IMR-90 (cell line): ENCODE data around the gene HSP90AB1. TPM values are rescaled to one million over a fixed set of nuclear protein-coding genes. Genes with fewer than 3 reads are reported as not detected.

ENCODE experiments used
- ATAC-seq: fragments of 200-7000 bp; cut with Tn5 transposase; 2 replicates; pipeline ENCODE4 v1.9.1; 2020; ENCODE audit warnings: low read depth, mild to moderate bottlenecking, moderate library complexity
- BruUV-seq: library from RNA; stranded (reverse); fragments of 400-500 nt; replicated peaks from 2 replicates; lab custom pipeline; 2021; lab: Mats Ljungman, UMichigan
- CTCF ChIA-PET: fragments of 300-600 bp; formaldehyde crosslinking; extraction: SDS; loops from one replicate; lab custom pipeline; 2021; ENCODE audit warnings: antibody characterized with exemption; lab: Yijun Ruan, JAX
- POLR2A ChIA-PET: fragments of 300-600 bp; sonication (Branson Sonifier 250); formaldehyde crosslinking; loops from one replicate; lab custom pipeline; 2022; ENCODE audit warnings: antibody characterized with exemption; ENCODE audit not compliant: unreplicated experiment; lab: Charles Lee
- DNase-seq: peaks from one replicate; pipeline ENCODE4 v3.0.0; 2013
- H2AFZ ChIP-seq: replicated peaks from 2 replicates; pipeline ENCODE3; 2013; ENCODE audit warnings: low read length, mild to moderate bottlenecking; ENCODE audit not compliant: poor library complexity
- H2AK5ac ChIP-seq: 2 replicates; pipeline ENCODE4 v1.6.1; 2013; ENCODE audit warnings: low read depth, low read length, inconsistent platforms
- H2AK9ac ChIP-seq: replicated peaks from 2 replicates; pipeline ENCODE3; 2013; ENCODE audit warnings: mild to moderate bottlenecking, low read depth, low read length, moderate library complexity; ENCODE audit not compliant: poor library complexity
- H2BK120ac ChIP-seq: 2 replicates; pipeline ENCODE4 v1.6.1; 2013; ENCODE audit warnings: low read depth, low read length, inconsistent platforms
- H2BK15ac ChIP-seq: 3 replicates; pipeline ENCODE4 v1.6.1; 2013; ENCODE audit warnings: low read depth, low read length, inconsistent platforms
- H2BK20ac ChIP-seq: 2 replicates; pipeline ENCODE4 v1.6.1; 2013; ENCODE audit warnings: low read depth, mild to moderate bottlenecking, inconsistent platforms, low read length, moderate library complexity
- H2BK5ac ChIP-seq: 2 replicates; pipeline ENCODE4 v1.6.1; 2013; ENCODE audit warnings: mild to moderate bottlenecking, low read depth, low read length, inconsistent platforms; ENCODE audit not compliant: poor library complexity, severe bottlenecking
- H3K14ac ChIP-seq: replicated peaks from 2 replicates; pipeline ENCODE4 v1.6.1; 2013; ENCODE audit warnings: low read depth, low read length, inconsistent platforms
- H3K18ac ChIP-seq: 2 replicates; pipeline ENCODE4 v1.6.1; 2013; ENCODE audit warnings: low read depth, low read length, control low read depth
- H3K23ac ChIP-seq: 2 replicates; pipeline ENCODE4 v1.6.1; 2013; ENCODE audit warnings: low read depth, low read length, inconsistent platforms
- H3K27ac ChIP-seq: 2 replicates; pipeline ENCODE4 v1.5.1; 2013; ENCODE audit warnings: mild to moderate bottlenecking, control low read depth, low read length; ENCODE audit not compliant: insufficient read depth
- H3K27me3 ChIP-seq: 2 replicates; pipeline ENCODE4 v1.6.1; 2013; ENCODE audit warnings: low read length; ENCODE audit not compliant: control insufficient read depth, insufficient read depth
- H3K36me3 ChIP-seq: 2 replicates; pipeline ENCODE4 v1.6.1; 2013; ENCODE audit warnings: low read length, mixed read lengths; ENCODE audit not compliant: control insufficient read depth, insufficient read depth
- H3K4ac ChIP-seq: 2 replicates; pipeline ENCODE4 v1.6.1; 2013; ENCODE audit warnings: low read depth, low read length, inconsistent platforms
- H3K4me1 ChIP-seq: 2 replicates; pipeline ENCODE4 v1.6.1; 2013; ENCODE audit warnings: low read length, mixed read lengths; ENCODE audit not compliant: control insufficient read depth, insufficient read depth
- H3K4me2 ChIP-seq: 2 replicates; pipeline ENCODE4 v1.6.1; 2013; ENCODE audit warnings: low read depth, mild to moderate bottlenecking, control low read depth, low read length, moderate library complexity
- H3K4me3 ChIP-seq: 2 replicates; pipeline ENCODE4 v1.5.1; 2013; ENCODE audit warnings: low read depth, mild to moderate bottlenecking, control low read depth, low read length, moderate library complexity; ENCODE audit not compliant: insufficient read depth
- H3K56ac ChIP-seq: 2 replicates; pipeline ENCODE4 v1.6.1; 2013; ENCODE audit warnings: low read length, inconsistent platforms; ENCODE audit not compliant: insufficient read depth; ENCODE audit errors: extremely low read depth
- H3K79me1 ChIP-seq, 2 experiments: 2 replicates each; pipeline ENCODE4 v1.6.1; 2013; ENCODE audit warnings: low read length in 2 of 2, inconsistent platforms in 1 of 2, low read depth in 1 of 2
- H3K9ac ChIP-seq: 2 replicates; pipeline ENCODE4 v1.6.1; 2013; ENCODE audit warnings: low read depth, low read length, control low read depth
- H3K9me1 ChIP-seq: 2 replicates; pipeline ENCODE4 v1.6.1; 2013; ENCODE audit warnings: low read length, inconsistent platforms; ENCODE audit not compliant: insufficient read depth
- H3K9me3 ChIP-seq: 2 replicates; pipeline ENCODE4 v1.6.1; 2013; ENCODE audit warnings: low read length; ENCODE audit not compliant: control insufficient read depth, insufficient read depth
- H4K20me1 ChIP-seq: 2 replicates; pipeline ENCODE4 v1.6.1; 2013; ENCODE audit warnings: low read length, inconsistent platforms; ENCODE audit not compliant: insufficient read depth
- H4K5ac ChIP-seq: 2 replicates; pipeline ENCODE4 v1.6.1; 2013; ENCODE audit warnings: mild to moderate bottlenecking, low read depth, low read length, control low read depth
- H4K8ac ChIP-seq, 2 experiments: 2 replicates each; pipeline ENCODE4 v1.6.1; 2013; ENCODE audit warnings: low read depth in 2 of 2, low read length in 2 of 2, control low read depth in 1 of 2, inconsistent platforms in 1 of 2
- H4K91ac ChIP-seq: 2 replicates; pipeline ENCODE4 v1.6.1; 2013; ENCODE audit warnings: low read depth, low read length, inconsistent platforms; ENCODE audit not compliant: insufficient read depth
- BHLHE40 ChIP-seq: fragments of 150-350 bp; IDR thresholded peaks from 2 replicates; pipeline ENCODE4 v1.6.1; 2016; ENCODE audit warnings: mild to moderate bottlenecking, low read depth, low read length
- CHD1 ChIP-seq: IDR thresholded peaks from 2 replicates; pipeline ENCODE4 v1.6.1; 2012; ENCODE audit warnings: low read depth, low read length, improper control_type of control experiment
- FOS ChIP-seq: fragments of 150-350 bp; IDR thresholded peaks from 2 replicates; pipeline ENCODE4 v1.6.1; 2016; ENCODE audit warnings: low read depth, low read length
- MAFK ChIP-seq: IDR thresholded peaks from 2 replicates; pipeline ENCODE4 v1.6.1; 2012; ENCODE audit warnings: low read depth, low read length, improper control_type of control experiment
- MAZ ChIP-seq: IDR thresholded peaks from 2 replicates; pipeline ENCODE4 v1.6.1; 2012; ENCODE audit warnings: low read depth, mild to moderate bottlenecking, low read length, improper control_type of control experiment, moderate library complexity, borderline replicate concordance
- RCOR1 ChIP-seq: IDR thresholded peaks from 2 replicates; pipeline ENCODE4 v1.6.1; 2012; ENCODE audit warnings: mild to moderate bottlenecking, low read length, improper control_type of control experiment; ENCODE audit not compliant: insufficient replicate concordance
- RFX5 ChIP-seq: IDR thresholded peaks from 2 replicates; pipeline ENCODE4 v1.8.0; 2012; ENCODE audit warnings: low read depth, mild to moderate bottlenecking, low read length, moderate library complexity
- SMC3 ChIP-seq: fragments of 150-350 bp; IDR thresholded peaks from 2 replicates; pipeline ENCODE4 v1.6.1; 2016; ENCODE audit warnings: low read depth, mild to moderate bottlenecking, antibody characterized with exemption, low read length, moderate library complexity
- WGBS, 2 experiments: methylation state at CpG; one replicate each; pipeline versions ENCODE4 v1.1.5 to v1.1.7; 2013; ENCODE audit warnings: missing lambda C conversion rate in 2 of 2; ENCODE audit not compliant: insufficient read length in 1 of 2; ENCODE audit errors: extremely low coverage in 2 of 2; 5-methylcytosine and 5-hydroxymethylcytosine counted together
- dilution Hi-C: fragments of 300-500 bp; cut with HindIII; formaldehyde crosslinking; loops from one replicate; pipeline ENCODE4 v1.14.3; 2018; ENCODE audit warnings: low sequenced_read_pairs; ENCODE audit not compliant: unreplicated experiment
- in situ Hi-C: fragments of 300-500 bp; cut with MboI; formaldehyde crosslinking; loops from 3 replicates; pipeline ENCODE4 v1.14.3; 2019; ENCODE audit warnings: low sequenced_read_pairs, inconsistent platforms, mixed read lengths
- intact Hi-C: fragments of 100-400 bp; cut with micrococcal nuclease; formaldehyde crosslinking; loops from 2 replicates; pipeline ENCODE4 v1.10.0; 2022
- polyA plus RNA-seq, 3 experiments: library from polyadenylated mRNA; depleted of rRNA; stranded (reverse); fragments of >200 nt; gene quantifications; 2 replicates each; pipeline ENCODE4 v1.2.3, GENCODE V29; 2012; ENCODE audit warnings: low replicate concordance in 1 of 3
- total RNA-seq: library from RNA; depleted of rRNA; stranded (reverse); fragments of >200 nt; gene quantifications from 2 replicates; pipeline ENCODE4 v1.2.3, GENCODE V29; 2012
- TF ChIP-seq, protein P1 (sequence below): fragments of 150-350 bp; IDR thresholded peaks from 2 replicates; pipeline ENCODE4 v1.6.1; 2017; ENCODE audit warnings: mild to moderate bottlenecking, antibody characterized with exemption, low read length, low read depth
- TF ChIP-seq, protein P2 (sequence below): conservative IDR thresholded peaks from 2 replicates; pipeline ENCODE4 v1.5.1; 2012; ENCODE audit warnings: mild to moderate bottlenecking, low read depth, low read length, improper control_type of control experiment

Gene HSP90AB1
- total and polyA plus RNA-seq, 2 of the 4 experiments (the other 2 are of a cell fraction): 887 to 1,307 TPM

DNA sequence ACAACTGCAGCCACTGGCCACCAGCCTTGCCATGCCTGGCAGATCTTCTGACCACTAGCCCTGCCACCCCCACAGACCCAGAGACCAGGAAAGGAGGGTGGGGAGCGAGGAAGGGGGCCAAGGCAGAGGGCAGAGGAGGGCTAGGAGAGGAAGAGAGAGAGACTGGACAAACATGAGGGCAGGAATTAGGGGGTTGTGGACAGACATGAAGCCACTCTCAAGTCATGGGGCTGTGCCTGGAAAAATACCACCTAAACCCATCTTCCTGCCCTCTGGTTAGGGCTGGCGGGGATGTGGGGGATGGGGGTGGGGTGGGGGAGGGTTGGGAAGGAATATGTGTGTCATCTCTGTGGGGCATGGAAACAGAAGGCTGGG lies 25.0 kb upstream of the HSP90AB1 start (continued):
- TF ChIP-seq BHLHE40: no peak
- TF ChIP-seq, protein P1, sequence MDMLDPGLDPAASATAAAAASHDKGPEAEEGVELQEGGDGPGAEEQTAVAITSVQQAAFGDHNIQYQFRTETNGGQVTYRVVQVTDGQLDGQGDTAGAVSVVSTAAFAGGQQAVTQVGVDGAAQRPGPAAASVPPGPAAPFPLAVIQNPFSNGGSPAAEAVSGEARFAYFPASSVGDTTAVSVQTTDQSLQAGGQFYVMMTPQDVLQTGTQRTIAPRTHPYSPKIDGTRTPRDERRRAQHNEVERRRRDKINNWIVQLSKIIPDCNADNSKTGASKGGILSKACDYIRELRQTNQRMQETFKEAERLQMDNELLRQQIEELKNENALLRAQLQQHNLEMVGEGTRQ: no peak

DNA sequence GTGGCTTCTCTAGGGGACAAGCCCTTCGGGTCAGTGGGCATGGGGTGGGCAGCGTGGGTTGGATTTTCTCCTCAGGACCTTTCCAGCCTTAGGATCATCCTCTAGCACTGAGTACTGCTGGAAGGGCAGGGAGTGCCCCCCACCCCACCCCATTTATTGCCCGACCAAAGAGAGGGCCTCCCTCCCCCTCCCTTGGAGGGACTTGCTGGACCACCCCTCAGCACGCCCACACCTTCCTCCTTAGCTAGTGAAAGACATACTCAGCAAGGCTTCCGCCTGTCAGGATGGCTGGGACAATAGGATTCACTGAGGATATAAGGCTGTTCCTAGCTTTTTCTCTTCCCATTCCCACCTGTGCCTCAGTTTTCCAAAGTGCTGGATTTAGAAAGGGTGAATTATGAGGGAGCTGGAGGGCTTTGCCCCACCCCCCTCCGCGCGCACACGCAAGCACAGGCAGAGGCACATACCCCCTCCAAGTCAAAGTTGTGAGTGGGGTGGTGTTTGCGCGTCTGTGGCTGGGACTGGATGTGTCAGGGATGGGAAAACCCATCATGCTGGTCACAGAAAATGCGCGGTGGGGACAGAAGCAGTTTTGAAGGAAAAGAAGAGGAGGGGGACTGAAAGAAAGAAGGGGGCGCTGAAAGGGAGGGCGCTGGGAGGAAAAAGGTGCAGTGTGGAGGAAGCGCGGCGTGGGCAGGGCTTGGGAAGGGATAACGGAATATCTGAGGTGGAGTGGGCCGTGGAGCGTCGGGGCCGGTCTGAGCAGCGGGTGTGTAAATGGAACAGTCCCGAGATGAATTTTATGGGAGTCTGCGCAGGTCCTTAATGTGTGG lies 24.2 kb upstream of the HSP90AB1 start:
- Histone ChIP-seq H4K8ac (no peak overlapping the region; a peak in 1 of 4 replicates), H3K4ac (no peak overlapping the region), H2BK15ac (no peak overlapping the region), H3K27ac (peak overlapping the region; percentile 37; the same call in 1 of the 2 replicates), H2BK20ac (no peak overlapping the region), H2BK5ac (no peak overlapping the region), H3K4me2 (peak overlapping the region; percentile 99), H4K5ac (no peak overlapping the region), H3K4me1 (peaks cover 16% of the 10 kb centered on the region), H3K4me3 (peak overlapping the region; percentile 73), H3K9me1 (peaks cover 4% of the 10 kb centered on the region; the same call in 1 of the 2 replicates), H3K18ac (no peak overlapping the region), H3K9ac (peak overlapping the region; percentile 57; the same call in 1 of the 2 replicates), H2AFZ (peak overlapping the region; percentile 96), H4K20me1 (no peaks in the 10 kb centered on the region), H3K36me3 (no peaks in the 10 kb centered on the region), H2BK120ac (no peak overlapping the region; the same call in 1 of the 2 replicates), H3K14ac (0 out of 2 replicates have a peak overlapping the region, but pooled peaks have one; percentile 55), H3K27me3 (no peaks in the 10 kb centered on the region; the same call in 1 of the 2 replicates), H3K56ac (no peak overlapping the region; the same call in 1 of the 2 replicates), H3K9me3 (no peaks in the 10 kb centered on the region), H2AK9ac (peak overlapping the region; percentile 60), H2AK5ac (no peak overlapping the region), H4K91ac (no peak overlapping the region; the same call in 1 of the 2 replicates), H3K23ac (0 out of 2 replicates have a peak overlapping the region, but pooled peaks have one; percentile 3), H3K79me1 (peaks cover 0 to 8% of the 10 kb centered on the region in 2 experiments; a peak in 1 of 4 replicates)
- DNase-seq (no peak), ATAC-seq (peak; percentile 3)
- ChIA-PET CTCF (interaction anchor here (1.2 to 4.1 kb wide), 2 partner anchors 12 to 24 kb away, joined by 3 to 20 read pairs; no protein-coding TSS in a partner anchor), POLR2A (interaction anchor here (0.6 kb wide), 1 partner anchor 620 kb away, joined by 8 read pairs; no protein-coding TSS in a partner anchor)
- intact Hi-C loops (no loop called here), in situ Hi-C loops (no loop called here), dilution Hi-C loops (no loop called here)
- WGBS, 2 experiments: 21% methylated on average over 5 of the region's 26 CpGs; no CpG with 5 or more reads in 1 of the 2 experiments
- BruUV-seq: no TSS peak
- no peak for TF ChIP-seq SMC3
- TF ChIP-seq, protein P1: no peak
- no peak for TF ChIP-seq BHLHE40
- no peak for TF ChIP-seq CHD1
- TF ChIP-seq, protein P2, sequence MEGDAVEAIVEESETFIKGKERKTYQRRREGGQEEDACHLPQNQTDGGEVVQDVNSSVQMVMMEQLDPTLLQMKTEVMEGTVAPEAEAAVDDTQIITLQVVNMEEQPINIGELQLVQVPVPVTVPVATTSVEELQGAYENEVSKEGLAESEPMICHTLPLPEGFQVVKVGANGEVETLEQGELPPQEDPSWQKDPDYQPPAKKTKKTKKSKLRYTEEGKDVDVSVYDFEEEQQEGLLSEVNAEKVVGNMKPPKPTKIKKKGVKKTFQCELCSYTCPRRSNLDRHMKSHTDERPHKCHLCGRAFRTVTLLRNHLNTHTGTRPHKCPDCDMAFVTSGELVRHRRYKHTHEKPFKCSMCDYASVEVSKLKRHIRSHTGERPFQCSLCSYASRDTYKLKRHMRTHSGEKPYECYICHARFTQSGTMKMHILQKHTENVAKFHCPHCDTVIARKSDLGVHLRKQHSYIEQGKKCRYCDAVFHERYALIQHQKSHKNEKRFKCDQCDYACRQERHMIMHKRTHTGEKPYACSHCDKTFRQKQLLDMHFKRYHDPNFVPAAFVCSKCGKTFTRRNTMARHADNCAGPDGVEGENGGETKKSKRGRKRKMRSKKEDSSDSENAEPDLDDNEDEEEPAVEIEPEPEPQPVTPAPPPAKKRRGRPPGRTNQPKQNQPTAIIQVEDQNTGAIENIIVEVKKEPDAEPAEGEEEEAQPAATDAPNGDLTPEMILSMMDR: no peak
- no peak for TF ChIP-seq FOS
- no peak for TF ChIP-seq MAZ
- no peak for TF ChIP-seq MAFK
- no peak for TF ChIP-seq RFX5
- no peak for TF ChIP-seq RCOR1
